Esophagus squamous epithelium (tissue), 5 donors: ENCODE results near the gene IL1R1. TPM values are rescaled to one million over a fixed set of nuclear protein-coding genes. Genes with fewer than 3 reads are reported as not detected.
A peak's percentile ranks its signal among the peaks of the same experiment; 100 is the strongest.

ENCODE experiments used
- DNase-seq: peaks from one replicate; lab custom pipeline; 2025; lab: John Stamatoyannopoulos, UW
- H3K27ac ChIP-seq, 4 donors: fragments of 200-600 bp; sonication (generic); one replicate each; pipeline ENCODE4 v1.5.1; 2016 to 2019; ENCODE audit warnings: mild to moderate bottlenecking in 1 of 4
- H3K27me3 ChIP-seq, 4 donors: fragments of 200-600 bp; sonication (generic); 1 replicate in 3 of 4; 2 replicates in 1 of 4; pipeline versions ENCODE4 v1.5.1 to v1.6.0; 2017 to 2021; ENCODE audit warnings: antibody characterized with exemption in 1 of 4
- H3K36me3 ChIP-seq, 3 donors: fragments of 200-600 bp; sonication (generic); one replicate each; pipeline ENCODE4 v1.5.1; 2016 to 2019
- H3K4me1 ChIP-seq, 3 donors: fragments of 200-600 bp; sonication (generic); one replicate each; pipeline ENCODE4 v1.5.1; 2017 to 2019
- H3K4me3 ChIP-seq, 4 donors: fragments of 200-600 bp; sonication (generic); 1 replicate in 3 of 4; 2 replicates in 1 of 4; pipeline ENCODE4 v1.5.1; 2016 to 2019; ENCODE audit warnings: mild to moderate bottlenecking in 2 of 4, moderate library complexity in 1 of 4
- H3K9me3 ChIP-seq, 3 donors: fragments of 200-600 bp; sonication (generic); one replicate each; pipeline ENCODE4 v1.5.1; 2016 to 2019
- POLR2A ChIP-seq, 4 donors: fragments of 450-650 bp; IDR thresholded peaks; one replicate each; pipeline ENCODE4 v1.6.1; 2017; ENCODE audit warnings: antibody characterized with exemption in 4 of 4, mild to moderate bottlenecking in 4 of 4, moderate library complexity in 3 of 4
- WGBS, 2 donors: methylation state at CpG; one replicate each; pipeline ENCODE4 v1.1.5; 2018; 5-methylcytosine and 5-hydroxymethylcytosine counted together
- intact Hi-C: fragments of 100-400 bp; cut with DNase I; formaldehyde crosslinking; loops from one replicate; pipeline ENCODE4 v1.15.0; 2022
- total RNA-seq, 4 donors: library from RNA; depleted of rRNA; stranded (reverse); fragments of >200 nt; gene quantifications; one replicate each; pipeline ENCODE4 v1.1.0, GENCODE V29; 2016
- TF ChIP-seq, protein P1 (sequence below), 6 experiments: fragments of 450-650 bp in 4 of 6; fragments of 200-600 bp in 2 of 6; sonication (generic) in 2 of 6; IDR thresholded peaks; one replicate each; pipeline ENCODE4 v1.5.1; 2016 to 2019; ENCODE audit warnings: antibody characterized with exemption in 6 of 6, mild to moderate bottlenecking in 4 of 6, moderate library complexity in 4 of 6
- donor health status: DM: yes; HTN: yes; CAD: no.

Gene IL1R1
- total RNA-seq, 4 donors from 2014 or later, result 9.7 to 65.8 (median 24.6) TPM

DNA sequence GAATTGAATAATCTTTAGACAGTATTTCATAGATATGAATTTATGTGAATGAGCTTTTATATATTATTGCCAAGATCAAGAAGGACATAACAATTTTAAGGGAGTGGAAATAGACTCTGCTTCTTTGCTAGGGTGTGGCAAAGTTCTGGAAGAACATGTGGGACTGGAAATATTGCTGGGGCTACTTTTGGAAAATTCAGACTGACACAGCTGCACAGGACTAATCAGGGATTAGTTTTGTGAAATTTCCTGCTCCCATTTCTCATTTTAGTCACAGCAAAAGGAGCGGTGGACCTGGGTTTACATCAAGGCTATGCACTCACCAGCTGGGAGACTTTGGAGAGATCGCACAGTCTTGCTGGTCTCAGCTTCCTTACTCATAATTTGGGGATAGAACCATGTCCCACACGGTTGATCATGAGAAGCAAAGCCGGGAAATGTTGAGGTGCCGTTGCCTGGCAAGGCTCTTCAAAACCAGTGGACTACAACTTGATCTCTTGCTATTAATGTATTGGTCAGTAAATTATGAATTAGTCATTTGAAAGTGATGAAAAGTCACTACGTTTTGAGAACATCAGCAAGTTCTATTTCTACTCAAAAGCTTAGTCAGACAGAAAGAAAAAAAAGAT is 86.7 kb downstream of the IL1R1 start:
- H3K4me1 ChIP-seq, result peaks cover 22 to 62% (median 28%) of the 10 kb centered on the region in 3 donors
- no peak overlapping the region for H3K4me3 ChIP-seq
- intact Hi-C loops, result no loop called here
- no peaks in the 10 kb centered on the region for H3K27me3 ChIP-seq
- H3K9me3 ChIP-seq, result no peaks in the 10 kb centered on the region
- TF ChIP-seq, protein P1, sequence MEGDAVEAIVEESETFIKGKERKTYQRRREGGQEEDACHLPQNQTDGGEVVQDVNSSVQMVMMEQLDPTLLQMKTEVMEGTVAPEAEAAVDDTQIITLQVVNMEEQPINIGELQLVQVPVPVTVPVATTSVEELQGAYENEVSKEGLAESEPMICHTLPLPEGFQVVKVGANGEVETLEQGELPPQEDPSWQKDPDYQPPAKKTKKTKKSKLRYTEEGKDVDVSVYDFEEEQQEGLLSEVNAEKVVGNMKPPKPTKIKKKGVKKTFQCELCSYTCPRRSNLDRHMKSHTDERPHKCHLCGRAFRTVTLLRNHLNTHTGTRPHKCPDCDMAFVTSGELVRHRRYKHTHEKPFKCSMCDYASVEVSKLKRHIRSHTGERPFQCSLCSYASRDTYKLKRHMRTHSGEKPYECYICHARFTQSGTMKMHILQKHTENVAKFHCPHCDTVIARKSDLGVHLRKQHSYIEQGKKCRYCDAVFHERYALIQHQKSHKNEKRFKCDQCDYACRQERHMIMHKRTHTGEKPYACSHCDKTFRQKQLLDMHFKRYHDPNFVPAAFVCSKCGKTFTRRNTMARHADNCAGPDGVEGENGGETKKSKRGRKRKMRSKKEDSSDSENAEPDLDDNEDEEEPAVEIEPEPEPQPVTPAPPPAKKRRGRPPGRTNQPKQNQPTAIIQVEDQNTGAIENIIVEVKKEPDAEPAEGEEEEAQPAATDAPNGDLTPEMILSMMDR (IDR thresholded peaks at IDR 0.05), result no peak
- TF ChIP-seq POLR2A (IDR thresholded peaks at IDR 0.05), result no peak
- H3K27ac ChIP-seq, result peak overlapping the region; percentile 88 to 97 (median 94)
- DNase-seq, result no peak
- H3K36me3 ChIP-seq, result peaks cover 0 to 10% (median 0%) of the 10 kb centered on the region in 3 donors
- 58 to 67% methylated on average over 6 of the region's 6 CpGs for WGBS, 2 donors

Other genes starting within 250 kb of the IL1R1 start
- 100 to 1,000 TPM in 1 of 4 donors, 10 to 100 TPM in 3; 24.1 to 182 (median 78.0) TPM for gene IL1R2, start 150.8 kb upstream of the IL1R1 start, total RNA-seq
- gene IL1RL2, start 44.3 kb downstream of the IL1R1 start, total RNA-seq, result 1 to 10 TPM; 2.5 to 6.7 (median 4.6) TPM
- 10 to 100 TPM in 1 of 4 donors, 1 to 10 TPM in 2, under 1 TPM in 1; 0.45 to 10.9 (median 5.8) TPM for gene IL1RL1, start 168.8 kb downstream of the IL1R1 start, total RNA-seq
- 1 to 10 TPM in 3 of 4 donors, under 1 TPM in 1; 0.45 to 5.5 (median 1.8) TPM for gene IL18R1, start 213.1 kb downstream of the IL1R1 start, total RNA-seq